Measurements from ENCODE around the gene PSMG4. TPM values are rescaled to one million over a fixed set of nuclear protein-coding genes. Genes with fewer than 3 reads are reported as not detected.
A peak's percentile ranks its signal among the peaks of the same experiment; 100 is the strongest.

Gene PSMG4
- total and polyA plus RNA-seq, 9 of the 15 experiments (the other 6 are each of a cell fraction or from before 2014, with no cell fraction given): 12.9 to 185 (median 52.0) TPM

DNA sequence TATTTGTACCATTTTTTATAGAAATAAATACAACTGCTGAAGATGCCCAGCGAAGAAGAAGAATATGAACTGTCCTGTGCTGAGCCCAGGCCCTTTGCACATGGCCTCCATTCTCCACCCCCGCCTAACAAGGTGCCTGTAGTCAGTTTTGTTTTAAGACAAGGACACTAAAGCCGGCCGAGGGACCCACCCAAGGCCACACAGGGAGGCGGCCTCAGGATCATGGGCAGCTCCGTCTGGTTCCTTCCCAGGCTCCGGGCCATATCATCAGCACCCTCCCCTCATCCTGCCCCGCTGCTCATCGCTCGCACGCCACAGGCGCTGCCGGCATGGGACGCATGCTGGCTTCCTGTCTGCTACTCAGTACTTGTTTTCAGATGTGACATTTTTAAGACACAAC is 21.3 kb downstream of the PSMG4 start (continued):
- TF ChIP-seq, protein P1, sequence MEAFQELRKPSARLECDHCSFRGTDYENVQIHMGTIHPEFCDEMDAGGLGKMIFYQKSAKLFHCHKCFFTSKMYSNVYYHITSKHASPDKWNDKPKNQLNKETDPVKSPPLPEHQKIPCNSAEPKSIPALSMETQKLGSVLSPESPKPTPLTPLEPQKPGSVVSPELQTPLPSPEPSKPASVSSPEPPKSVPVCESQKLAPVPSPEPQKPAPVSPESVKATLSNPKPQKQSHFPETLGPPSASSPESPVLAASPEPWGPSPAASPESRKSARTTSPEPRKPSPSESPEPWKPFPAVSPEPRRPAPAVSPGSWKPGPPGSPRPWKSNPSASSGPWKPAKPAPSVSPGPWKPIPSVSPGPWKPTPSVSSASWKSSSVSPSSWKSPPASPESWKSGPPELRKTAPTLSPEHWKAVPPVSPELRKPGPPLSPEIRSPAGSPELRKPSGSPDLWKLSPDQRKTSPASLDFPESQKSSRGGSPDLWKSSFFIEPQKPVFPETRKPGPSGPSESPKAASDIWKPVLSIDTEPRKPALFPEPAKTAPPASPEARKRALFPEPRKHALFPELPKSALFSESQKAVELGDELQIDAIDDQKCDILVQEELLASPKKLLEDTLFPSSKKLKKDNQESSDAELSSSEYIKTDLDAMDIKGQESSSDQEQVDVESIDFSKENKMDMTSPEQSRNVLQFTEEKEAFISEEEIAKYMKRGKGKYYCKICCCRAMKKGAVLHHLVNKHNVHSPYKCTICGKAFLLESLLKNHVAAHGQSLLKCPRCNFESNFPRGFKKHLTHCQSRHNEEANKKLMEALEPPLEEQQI (IDR thresholded peaks at IDR 0.05): no peak
- TF ChIP-seq, protein P2, sequence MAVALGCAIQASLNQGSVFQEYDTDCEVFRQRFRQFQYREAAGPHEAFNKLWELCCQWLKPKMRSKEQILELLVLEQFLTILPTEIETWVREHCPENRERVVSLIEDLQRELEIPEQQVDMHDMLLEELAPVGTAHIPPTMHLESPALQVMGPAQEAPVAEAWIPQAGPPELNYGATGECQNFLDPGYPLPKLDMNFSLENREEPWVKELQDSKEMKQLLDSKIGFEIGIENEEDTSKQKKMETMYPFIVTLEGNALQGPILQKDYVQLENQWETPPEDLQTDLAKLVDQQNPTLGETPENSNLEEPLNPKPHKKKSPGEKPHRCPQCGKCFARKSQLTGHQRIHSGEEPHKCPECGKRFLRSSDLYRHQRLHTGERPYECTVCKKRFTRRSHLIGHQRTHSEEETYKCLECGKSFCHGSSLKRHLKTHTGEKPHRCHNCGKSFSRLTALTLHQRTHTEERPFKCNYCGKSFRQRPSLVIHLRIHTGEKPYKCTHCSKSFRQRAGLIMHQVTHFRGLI (CRISPR knock-in tag; IDR thresholded peaks at IDR 0.05): no peak
- no peak for TF ChIP-seq RBBP5 (IDR thresholded peaks at IDR 0.05; ENCODE audit: borderline replicate concordance, insufficient read depth, low read length, poor library complexity, severe bottlenecking)

DNA sequence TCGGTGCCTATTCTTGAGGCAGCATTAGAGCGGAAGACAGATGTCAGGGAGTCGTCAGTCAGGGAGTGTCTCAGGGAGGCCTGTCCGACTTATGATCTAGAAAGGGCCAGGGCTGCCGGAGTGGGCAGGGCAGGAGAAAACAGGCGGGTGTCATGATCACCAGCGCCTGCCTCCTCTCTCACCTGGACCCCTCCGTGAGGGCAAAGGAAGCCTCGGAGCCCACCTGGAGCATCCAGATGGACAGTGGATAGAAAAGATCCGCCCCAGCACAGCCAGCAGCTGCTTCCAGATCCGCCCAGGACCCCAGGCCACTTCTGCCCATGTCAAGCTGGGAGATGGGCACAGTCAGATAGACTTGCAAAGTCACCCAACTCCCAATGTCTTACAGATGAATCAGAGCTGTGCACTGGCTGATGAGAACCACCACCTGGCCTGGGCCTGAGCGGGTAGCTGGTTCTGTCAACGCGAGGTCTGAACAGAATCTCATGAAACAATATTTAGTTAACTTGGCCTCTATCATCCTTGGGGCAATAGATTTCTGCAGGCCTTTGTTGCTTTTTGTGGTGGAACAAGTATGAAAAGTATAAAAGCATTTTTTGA is 22.2 kb downstream of the PSMG4 start:
- DNase-seq (ENCODE audit: extremely low read depth in 1 of 4, low spot score in 3 of 4) (no peak), ATAC-seq (no peak), FAIRE-seq (no peak)
- no peak overlapping the region for H3K27ac ChIP-seq (ENCODE audit: extremely low read depth, low read depth, low read length)
- no peak overlapping the region for H2AFZ ChIP-seq (ENCODE audit: low read depth, low read length)
- CTCF ChIA-PET (ENCODE audit: low intra/inter-chr PET ratio): no interaction called here
- no TSS peak for BruUV-seq (replicated peaks)
- peaks cover 8% of the 10 kb centered on the region; the same call in 1 of the 2 replicates for H4K20me1 ChIP-seq (replicated peaks; ENCODE audit: control insufficient read depth, insufficient read depth, low read length)
- 76% methylated on average over 14 of the region's 14 CpGs for WGBS (ENCODE audit: insufficient coverage, low coverage, missing lambda C conversion rate)
- intact Hi-C loops (cut with micrococcal nuclease): loop anchor here (10.0 kb wide), 2 partner anchors 334 to 694 kb away; no protein-coding TSS in a partner anchor
- TF ChIP-seq NFATC3 (IDR thresholded peaks at IDR 0.05): no peak
- TF ChIP-seq, protein P3, sequence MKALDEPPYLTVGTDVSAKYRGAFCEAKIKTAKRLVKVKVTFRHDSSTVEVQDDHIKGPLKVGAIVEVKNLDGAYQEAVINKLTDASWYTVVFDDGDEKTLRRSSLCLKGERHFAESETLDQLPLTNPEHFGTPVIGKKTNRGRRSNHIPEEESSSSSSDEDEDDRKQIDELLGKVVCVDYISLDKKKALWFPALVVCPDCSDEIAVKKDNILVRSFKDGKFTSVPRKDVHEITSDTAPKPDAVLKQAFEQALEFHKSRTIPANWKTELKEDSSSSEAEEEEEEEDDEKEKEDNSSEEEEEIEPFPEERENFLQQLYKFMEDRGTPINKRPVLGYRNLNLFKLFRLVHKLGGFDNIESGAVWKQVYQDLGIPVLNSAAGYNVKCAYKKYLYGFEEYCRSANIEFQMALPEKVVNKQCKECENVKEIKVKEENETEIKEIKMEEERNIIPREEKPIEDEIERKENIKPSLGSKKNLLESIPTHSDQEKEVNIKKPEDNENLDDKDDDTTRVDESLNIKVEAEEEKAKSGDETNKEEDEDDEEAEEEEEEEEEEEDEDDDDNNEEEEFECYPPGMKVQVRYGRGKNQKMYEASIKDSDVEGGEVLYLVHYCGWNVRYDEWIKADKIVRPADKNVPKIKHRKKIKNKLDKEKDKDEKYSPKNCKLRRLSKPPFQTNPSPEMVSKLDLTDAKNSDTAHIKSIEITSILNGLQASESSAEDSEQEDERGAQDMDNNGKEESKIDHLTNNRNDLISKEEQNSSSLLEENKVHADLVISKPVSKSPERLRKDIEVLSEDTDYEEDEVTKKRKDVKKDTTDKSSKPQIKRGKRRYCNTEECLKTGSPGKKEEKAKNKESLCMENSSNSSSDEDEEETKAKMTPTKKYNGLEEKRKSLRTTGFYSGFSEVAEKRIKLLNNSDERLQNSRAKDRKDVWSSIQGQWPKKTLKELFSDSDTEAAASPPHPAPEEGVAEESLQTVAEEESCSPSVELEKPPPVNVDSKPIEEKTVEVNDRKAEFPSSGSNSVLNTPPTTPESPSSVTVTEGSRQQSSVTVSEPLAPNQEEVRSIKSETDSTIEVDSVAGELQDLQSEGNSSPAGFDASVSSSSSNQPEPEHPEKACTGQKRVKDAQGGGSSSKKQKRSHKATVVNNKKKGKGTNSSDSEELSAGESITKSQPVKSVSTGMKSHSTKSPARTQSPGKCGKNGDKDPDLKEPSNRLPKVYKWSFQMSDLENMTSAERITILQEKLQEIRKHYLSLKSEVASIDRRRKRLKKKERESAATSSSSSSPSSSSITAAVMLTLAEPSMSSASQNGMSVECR (CRISPR knock-in tag; IDR thresholded peaks at IDR 0.05): 0 out of 2 replicates have a peak, but pooled peaks have one; percentile 9
- H3K4me3 ChIP-seq: no peak overlapping the region
- H3K9me1 ChIP-seq (ENCODE audit: control insufficient read depth, insufficient read depth, low read length): no peaks in the 10 kb centered on the region
- H3K79me2 ChIP-seq (ENCODE audit: control insufficient read depth, insufficient read depth, low read length): no peaks in the 10 kb centered on the region
- H3K36me3 ChIP-seq (ENCODE audit: control insufficient read depth, insufficient read depth, low read length): no peaks in the 10 kb centered on the region
- H3K4me1 ChIP-seq (replicated peaks in 1 of 2; ENCODE audit: control insufficient read depth in 2 of 2, insufficient read depth in 2 of 2, low read length in 2 of 2): peaks cover 0 to 25% of the 10 kb centered on the region in 2 experiments; a peak in 2 of 5 replicates
- POLR2A ChIA-PET: interaction anchor here (0.6 to 1.4 kb wide), 5 partner anchors 10 to 370 kb away, joined by 3 to 5 read pairs (median 3); no protein-coding TSS in a partner anchor
- H3K27me3 ChIP-seq (ENCODE audit: control insufficient read depth in 2 of 2, insufficient read depth in 2 of 2, low read length in 2 of 2): no peaks in the 10 kb centered on the region
- H3K9ac ChIP-seq (ENCODE audit: insufficient read depth in 1 of 2, low read depth in 2 of 2, low read length in 2 of 2): no peak overlapping the region
- no peak overlapping the region for H3K4me2 ChIP-seq (ENCODE audit: insufficient read depth, low read length)
- no peaks in the 10 kb centered on the region for H3K9me3 ChIP-seq (replicated peaks; ENCODE audit: control insufficient read depth, insufficient read depth, low read depth, low read length)
- in situ Hi-C loops (cut with MboI): loop anchor here (10.0 kb wide), 1 partner anchor 314 kb away; no protein-coding TSS in a partner anchor
